GM21390 (cell line): ENCODE data around the gene DTD1.

ENCODE experiments used
- ATAC-seq: cut with Tn5 transposase; IDR thresholded peaks from one replicate; pipeline ENCODE4 v1.9.1; 2021; ENCODE audit not compliant: unreplicated experiment

The DTD1 gene

DNA sequence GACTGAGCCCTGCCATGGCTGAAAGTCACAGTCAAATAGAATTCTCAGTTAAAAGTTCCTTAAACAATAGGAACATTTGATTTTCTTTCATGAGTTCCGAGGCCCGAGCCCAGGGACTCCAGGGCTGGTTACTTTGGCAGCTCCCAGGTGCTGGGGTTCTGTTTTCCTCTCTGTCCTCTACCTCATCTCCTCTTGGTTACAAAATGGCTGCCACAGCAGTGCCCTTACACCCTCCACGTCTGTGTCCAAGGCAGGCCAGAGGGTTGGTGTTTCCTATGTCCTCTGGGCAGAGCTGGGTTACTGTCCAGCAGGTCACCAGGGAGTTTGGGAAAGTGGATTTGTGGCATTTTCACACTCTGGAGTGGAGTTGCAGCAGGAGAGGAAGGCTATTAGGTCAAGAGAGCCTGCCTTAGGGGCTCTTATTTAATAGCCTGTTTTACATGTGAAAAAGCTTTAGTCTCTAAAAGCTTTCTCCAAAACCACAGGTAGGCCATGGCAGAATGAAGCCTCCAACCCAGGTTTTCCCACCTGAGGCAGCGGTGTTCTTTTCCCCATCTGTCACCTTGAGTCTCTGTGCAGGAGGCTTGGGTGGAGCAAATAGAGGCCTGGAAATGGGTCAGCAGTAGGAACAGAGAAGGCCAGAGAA, 111.0 kb downstream of the DTD1 start:
- ATAC-seq: no peak

DNA sequence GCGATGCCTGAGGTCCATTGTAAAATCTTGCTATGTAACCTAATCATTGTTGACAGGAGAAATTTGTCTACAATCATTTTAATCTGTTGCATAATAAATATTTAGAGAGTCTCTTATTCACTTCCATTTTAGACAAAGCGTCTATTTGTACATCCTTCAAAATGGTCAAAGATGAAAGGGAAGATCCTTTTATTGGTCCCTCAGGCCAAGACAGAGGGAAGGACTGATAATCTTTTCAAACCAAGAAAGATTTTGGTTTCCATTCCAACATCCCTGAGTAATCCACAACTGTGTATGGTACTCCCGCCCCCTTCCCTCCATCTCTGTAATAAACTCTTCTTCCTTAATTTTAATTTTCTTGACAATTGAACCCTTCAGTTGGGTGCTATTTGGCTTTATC, 114.1 kb downstream of the DTD1 start:
- ATAC-seq: no peak

DNA sequence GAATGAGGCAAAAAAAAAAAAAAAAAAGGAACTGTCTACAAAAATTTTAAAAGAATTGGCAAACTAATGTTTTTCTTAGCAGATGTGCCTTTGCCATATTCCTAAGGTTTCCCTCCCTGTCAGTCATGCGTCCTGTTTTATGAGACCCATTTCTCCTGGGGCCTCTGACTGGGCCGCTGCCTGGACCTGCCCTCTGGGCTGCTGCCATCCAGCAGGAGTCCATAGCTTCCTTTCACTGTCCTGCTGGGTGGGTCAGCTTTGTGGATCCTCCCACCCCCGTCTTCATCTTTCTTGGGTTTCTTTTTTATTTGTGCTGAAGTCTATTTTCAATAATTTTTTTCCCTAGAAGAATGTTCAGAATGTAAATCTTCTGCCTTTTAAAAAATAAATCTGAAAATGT, 114.9 kb downstream of the DTD1 start:
- ATAC-seq: no peak

- ATAC-seq: no peak
Observed at GRCh38 chr20:18705490-18705889, 117.6 kb downstream of the DTD1 start.

- no peak for ATAC-seq
Observed at GRCh38 chr20:18705910-18706309, 118.1 kb downstream of the DTD1 start.

- no peak for ATAC-seq
Observed at GRCh38 chr20:18712131-18712530, 124.3 kb downstream of the DTD1 start.

GRCh38 chr20:18712882-18713281, 125.0 kb downstream of the DTD1 start:
- no peak for ATAC-seq

DNA sequence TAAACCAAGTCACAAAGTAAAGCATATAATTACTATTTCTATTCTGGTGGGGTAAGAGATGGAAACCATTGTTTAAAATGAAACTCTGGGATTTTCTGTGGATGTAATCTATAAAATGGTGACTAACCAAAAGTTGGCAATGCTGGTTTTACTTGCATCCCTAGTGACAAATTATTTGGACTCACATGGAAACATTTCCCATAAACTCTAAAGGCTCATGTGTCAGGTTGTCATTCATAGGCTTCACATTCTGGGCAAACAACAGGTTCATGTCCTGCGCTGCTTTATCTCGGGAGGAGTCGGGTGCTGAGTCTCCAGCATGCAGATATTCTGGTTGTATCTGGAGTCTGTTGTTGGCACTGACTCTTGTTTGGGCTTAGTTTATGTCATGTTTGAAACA, 127.7 kb downstream of the DTD1 start:
- ATAC-seq: no peak

DNA sequence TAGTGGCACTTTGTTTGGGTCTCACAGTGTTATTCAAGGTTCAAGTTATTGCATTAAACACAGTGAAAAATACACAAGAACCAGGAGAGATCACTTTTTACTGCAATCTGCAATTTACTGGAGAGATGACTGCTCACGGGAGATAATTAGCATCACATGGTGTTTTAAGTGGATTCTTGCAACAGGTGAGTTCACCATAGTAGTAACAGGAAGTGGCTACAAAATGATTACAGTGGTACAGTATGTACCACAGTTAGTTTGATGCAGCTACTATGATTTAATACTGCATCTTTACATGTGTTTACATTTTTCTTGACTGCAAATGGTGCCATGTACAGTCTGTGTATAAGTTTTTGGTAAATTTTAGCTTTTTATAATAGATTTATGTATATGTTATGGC, 129.2 kb downstream of the DTD1 start:
- no peak for ATAC-seq

DNA sequence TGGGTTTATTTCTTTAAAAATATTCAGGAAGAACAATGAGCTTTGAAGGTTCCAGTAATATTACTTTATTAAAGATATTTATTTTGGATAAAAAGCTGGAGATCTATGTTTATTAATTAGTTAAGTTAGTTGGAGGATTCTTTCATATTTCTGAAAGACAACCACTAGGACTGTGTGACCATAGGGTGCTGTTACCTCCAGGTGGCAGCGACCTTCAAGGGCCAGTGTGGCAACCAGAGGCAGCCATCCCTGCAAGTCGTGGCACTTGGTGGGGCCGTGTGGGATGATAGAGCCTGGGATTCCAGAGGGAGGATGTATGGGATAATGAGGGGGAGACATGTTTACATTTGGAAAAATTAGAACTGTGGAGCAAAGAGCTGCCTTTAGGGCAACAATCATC, 130.3 kb downstream of the DTD1 start:
- ATAC-seq: no peak

- ATAC-seq: no peak
Observed at GRCh38 chr20:18719426-18719825, 131.6 kb downstream of the DTD1 start.

DNA sequence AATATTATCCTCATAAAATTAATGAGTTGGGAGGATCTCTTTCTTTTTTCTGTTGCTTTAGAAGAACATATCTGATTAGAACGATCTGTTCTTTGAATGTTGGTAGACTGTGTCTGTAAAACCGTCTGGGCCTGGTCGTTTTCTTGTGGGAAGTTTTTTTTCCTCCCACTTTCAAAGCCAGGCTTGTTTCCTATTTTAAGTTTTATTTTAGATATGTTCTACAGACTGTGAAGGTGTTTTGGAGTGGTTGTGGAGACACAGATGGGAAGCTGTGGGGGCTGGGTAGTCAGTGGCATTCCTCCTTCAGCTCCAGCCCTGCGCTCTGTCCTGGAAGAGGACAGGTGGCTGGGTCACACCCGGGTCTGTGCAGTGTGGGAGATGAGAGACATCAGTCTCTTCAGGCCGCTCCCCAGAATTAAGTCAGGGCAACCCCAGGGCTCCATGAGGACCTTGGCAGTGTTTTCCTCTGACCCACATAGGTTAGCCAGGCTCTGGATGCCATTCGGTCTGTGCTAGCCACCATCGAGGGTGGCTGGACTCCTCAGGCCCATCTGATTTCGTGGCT, 133.8 kb downstream of the DTD1 start:
- no peak for ATAC-seq

GRCh38 chr20:18722371-18722770, 134.5 kb downstream of the DTD1 start:
- ATAC-seq: no peak

- no peak for ATAC-seq
Observed at GRCh38 chr20:18724077-18724476, 136.2 kb downstream of the DTD1 start.

- no peak for ATAC-seq
Observed at GRCh38 chr20:18724788-18725464, 137.1 kb downstream of the DTD1 start.

DNA sequence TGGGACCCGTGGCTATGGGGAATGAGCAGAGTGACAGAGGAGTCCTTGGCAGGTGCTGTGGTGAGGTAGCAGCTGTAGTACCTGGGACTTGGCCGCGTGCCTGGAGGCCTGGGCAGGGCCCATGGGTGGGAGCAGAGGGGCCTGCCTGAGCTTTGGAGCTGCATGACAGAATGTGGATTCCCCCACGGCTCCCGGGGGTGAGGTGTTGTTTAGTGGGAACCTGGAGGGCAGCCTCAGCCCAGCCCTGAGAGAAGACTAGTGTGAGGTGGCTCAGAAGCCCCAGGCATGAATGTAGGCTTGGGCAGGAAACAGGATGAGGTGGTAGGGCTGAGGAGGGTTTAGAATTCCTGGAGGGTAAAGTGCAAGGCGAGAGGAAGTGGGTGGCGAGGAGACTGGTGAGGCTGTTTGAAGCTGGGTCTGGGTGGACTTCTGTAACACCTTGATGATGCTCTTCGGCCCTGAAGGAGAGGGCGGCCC, 139.2 kb downstream of the DTD1 start:
- ATAC-seq: no peak

GRCh38 chr20:18728165-18728869, 140.5 kb downstream of the DTD1 start:
- ATAC-seq: peak; percentile 96

DNA sequence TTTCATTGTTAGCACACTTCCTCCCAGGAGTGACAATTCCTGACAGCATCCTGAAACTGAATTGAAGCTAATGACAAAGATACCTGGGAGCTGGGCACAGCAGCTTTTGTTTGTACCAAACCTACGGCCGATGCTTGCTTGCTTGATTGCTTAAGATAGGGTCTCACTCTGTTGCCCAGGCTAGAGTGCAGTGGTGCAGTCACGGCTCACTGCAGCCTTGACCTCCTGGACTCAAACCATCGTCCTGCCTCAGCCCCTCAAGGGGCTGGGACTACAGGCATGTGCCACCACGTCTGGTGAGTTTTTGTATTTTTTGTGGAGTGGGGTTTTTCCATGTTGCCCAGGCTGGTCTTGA, 141.0 kb downstream of the DTD1 start:
- ATAC-seq: peak; percentile 42

DNA sequence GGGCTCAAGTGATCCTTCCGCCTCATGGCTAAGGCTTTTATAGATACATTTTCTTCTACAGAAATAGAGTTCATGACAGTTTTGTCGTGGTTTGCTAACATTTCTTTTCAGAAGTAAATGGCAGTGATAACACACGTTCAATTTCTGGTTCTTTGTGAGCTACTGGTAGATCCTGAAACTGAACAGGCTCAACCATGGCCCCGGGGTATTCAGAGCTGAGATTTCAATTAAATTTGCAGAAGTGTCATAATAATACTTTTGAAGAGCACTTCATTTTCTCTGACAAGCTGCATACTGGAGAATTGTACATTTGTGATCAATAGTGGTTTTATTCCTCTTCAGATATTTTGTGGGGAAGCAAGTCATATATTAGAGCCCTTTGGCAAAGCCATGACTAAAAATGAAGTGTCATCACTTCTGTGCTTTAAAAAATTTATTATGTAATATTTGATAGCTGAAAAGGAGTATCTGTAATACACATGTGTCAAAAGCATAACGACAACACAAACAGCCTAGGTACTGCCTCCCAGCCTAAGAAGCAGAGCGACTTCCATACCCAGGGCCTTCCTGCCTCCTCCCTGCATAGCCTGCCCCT, 141.5 kb downstream of the DTD1 start:
- ATAC-seq: no peak

DNA sequence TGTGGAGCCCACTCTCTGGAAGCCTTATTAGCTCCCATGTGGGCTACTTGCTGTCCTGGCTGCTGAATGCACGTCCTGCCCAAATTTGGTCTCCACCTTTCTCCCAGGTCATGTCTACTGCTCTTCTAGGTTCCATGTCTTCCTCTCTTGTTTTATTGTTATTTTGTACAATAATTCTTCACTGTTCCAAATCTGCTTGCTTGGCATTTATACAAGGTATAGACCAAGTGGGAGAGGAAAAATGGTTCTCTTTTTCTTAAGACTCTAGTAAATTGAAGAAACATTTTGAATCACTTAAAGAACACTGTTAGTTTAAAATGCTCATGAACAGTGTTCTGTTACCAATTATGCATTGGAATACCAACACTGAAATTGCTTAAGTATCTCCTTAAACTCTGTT, 144.1 kb downstream of the DTD1 start:
- ATAC-seq: no peak

- ATAC-seq: no peak
Observed at GRCh38 chr20:18734525-18735189, 146.8 kb downstream of the DTD1 start.
